OCI-LY7 (cell line): ENCODE results near the gene NTM. TPM values are rescaled to one million over a fixed set of nuclear protein-coding genes. Genes with fewer than 3 reads are reported as not detected.

Source experiments
- BruUV-seq: library from RNA; stranded (reverse); fragments of 400-500 nt; replicated peaks from 2 replicates; lab custom pipeline; 2021; lab: Mats Ljungman, UMichigan
- CTCF ChIA-PET: fragments of 300-600 bp; sonication (Branson Sonifier 250); formaldehyde crosslinking; loops from one replicate; lab custom pipeline; 2022; ENCODE audit warnings: antibody characterized with exemption; ENCODE audit not compliant: unreplicated experiment; lab: Charles Lee
- POLR2A ChIA-PET: fragments of 300-600 bp; sonication (Branson Sonifier 250); formaldehyde crosslinking; loops from one replicate; lab custom pipeline; 2022; ENCODE audit warnings: antibody characterized with exemption; lab: Charles Lee
- DNase-seq: peaks from one replicate; pipeline ENCODE4 v3.0.0-alpha.2; 2015; ENCODE audit warnings: low spot score
- H2AFZ ChIP-seq: fragments of 200-600 bp; sonication (generic), shearing (Covaris generic); 2 replicates; pipeline ENCODE4 v1.6.1; 2014; ENCODE audit warnings: mild to moderate bottlenecking, antibody characterized with exemption, low read length, moderate library complexity
- H3K27ac ChIP-seq: fragments of 200-600 bp; sonication (generic); 2 replicates; pipeline ENCODE4 v1.5.1; 2014; ENCODE audit warnings: mixed run types, low read depth, mild to moderate bottlenecking, moderate library complexity, low read length, inconsistent platforms; ENCODE audit not compliant: poor library complexity, severe bottlenecking
- H3K36me3 ChIP-seq: fragments of 200-600 bp; sonication (generic); 2 replicates; pipeline ENCODE4 v1.6.1; 2014; ENCODE audit warnings: mild to moderate bottlenecking, antibody characterized with exemption, low read length, moderate library complexity, mixed read lengths; ENCODE audit not compliant: insufficient read depth
- H3K4me1 ChIP-seq: fragments of 200-600 bp; sonication (generic); 2 replicates; pipeline ENCODE4 v1.5.1; 2014; ENCODE audit warnings: mild to moderate bottlenecking, low read length; ENCODE audit not compliant: insufficient read depth, poor library complexity, severe bottlenecking
- H3K4me2 ChIP-seq: fragments of 200-600 bp; sonication (generic); 2 replicates; pipeline ENCODE4 v1.6.1; 2014; ENCODE audit warnings: mild to moderate bottlenecking, low read length
- H3K4me3 ChIP-seq: fragments of 200-600 bp; sonication (generic); 2 replicates; pipeline ENCODE4 v1.5.1; 2014; ENCODE audit warnings: mild to moderate bottlenecking, low read depth, low read length; ENCODE audit not compliant: poor library complexity, severe bottlenecking
- H3K79me2 ChIP-seq: fragments of 200-600 bp; sonication (generic); 2 replicates; pipeline ENCODE4 v1.6.1; 2016; ENCODE audit warnings: low read depth, mild to moderate bottlenecking, low read length, moderate library complexity, mixed read lengths; ENCODE audit not compliant: insufficient read depth
- H3K9me2 ChIP-seq: fragments of 200-600 bp; sonication (generic); 2 replicates; pipeline ENCODE4 v1.6.1; 2016; ENCODE audit warnings: mild to moderate bottlenecking, low read length, mixed read lengths; ENCODE audit not compliant: insufficient read depth
- H3K9me3 ChIP-seq: fragments of 200-600 bp; sonication (generic); 2 replicates; pipeline ENCODE4 v1.6.1; 2014; ENCODE audit warnings: mild to moderate bottlenecking, mixed run types, low read length, mixed read lengths
- H4K20me1 ChIP-seq: fragments of 200-600 bp; sonication (generic); 2 replicates; pipeline ENCODE4 v1.6.1; 2014; ENCODE audit warnings: mild to moderate bottlenecking, antibody characterized with exemption, low read length, moderate library complexity, mixed read lengths; ENCODE audit not compliant: insufficient read depth
- CTCF ChIP-seq: fragments of 200-600 bp; sonication (generic); conservative IDR thresholded peaks from 2 replicates; pipeline ENCODE4 v1.5.1; 2014; ENCODE audit warnings: mild to moderate bottlenecking, antibody characterized with exemption, low read length, moderate library complexity, mixed read lengths
- EZH2phosphoT487 ChIP-seq: fragments of 200-600 bp; sonication (generic); IDR thresholded peaks from 2 replicates; pipeline ENCODE4 v1.6.1; 2018; ENCODE audit warnings: low read depth, borderline replicate concordance, mild to moderate bottlenecking, mixed run types, antibody characterized with exemption, low read length, moderate library complexity, mixed read lengths
- intact Hi-C: fragments of 100-400 bp; cut with micrococcal nuclease; formaldehyde crosslinking; loops from one replicate; pipeline ENCODE4 v1.10.0; 2022; ENCODE audit not compliant: unreplicated experiment
- total RNA-seq, 2 experiments: library from RNA; depleted of rRNA in 1 of 2; stranded (reverse); fragments of >200 nt in 1 of 2; shearing (Covaris generic) in 1 of 2; gene quantifications; 2 replicates each; pipeline ENCODE4 v1.2.3, GENCODE V29; 2014 to 2022

The NTM gene
- total RNA-seq, 2 experiments from 2014 or later = not detected

- Histone ChIP-seq H3K4me1 (no peaks in the 10 kb centered on the region), H3K4me2 (no peak overlapping the region), H3K9me3 (no peaks in the 10 kb centered on the region), H3K4me3 (no peak overlapping the region), H4K20me1 (no peaks in the 10 kb centered on the region), H3K9me2 (no peaks in the 10 kb centered on the region), H3K36me3 (no peaks in the 10 kb centered on the region), H3K27ac (no peak overlapping the region), H3K79me2 (no peaks in the 10 kb centered on the region), H2AFZ (no peak overlapping the region)
- ChIA-PET CTCF (no interaction called here), POLR2A (interaction anchor here (1.1 kb wide), 1 partner anchor 19 kb away, joined by 3 read pairs; no protein-coding TSS in a partner anchor)
- BruUV-seq = no TSS peak
- no peak for DNase-seq
- intact Hi-C loops = no loop called here
- TF ChIP-seq CTCF (no peak), EZH2phosphoT487 (no peak)
Measured at GRCh38 chr11:131465746-131466145, 95.3 kb downstream of the NTM start.

- intact Hi-C loops = no loop called here
- H3K27ac ChIP-seq = no peak overlapping the region
- H4K20me1 ChIP-seq = no peaks in the 10 kb centered on the region
- TF ChIP-seq EZH2phosphoT487 (no peak), CTCF (no peak)
- no peak overlapping the region for H3K4me2 ChIP-seq
- no peak overlapping the region for H3K4me3 ChIP-seq
- BruUV-seq = no TSS peak
- no peak for DNase-seq
- ChIA-PET POLR2A (no interaction called here), CTCF (no interaction called here)
- no peaks in the 10 kb centered on the region for H3K9me2 ChIP-seq
- H3K79me2 ChIP-seq = no peaks in the 10 kb centered on the region
- no peaks in the 10 kb centered on the region for H3K9me3 ChIP-seq
- no peaks in the 10 kb centered on the region for H3K4me1 ChIP-seq
- no peaks in the 10 kb centered on the region for H3K36me3 ChIP-seq
- H2AFZ ChIP-seq = no peak overlapping the region
Measured at GRCh38 chr11:131467645-131468394, 97.4 kb downstream of the NTM start.

- CTCF ChIA-PET = no interaction called here
- intact Hi-C loops = no loop called here
Measured at GRCh38 chr11:131468565-131468964, 98.2 kb downstream of the NTM start.

More at GRCh38 chr11:131468565-131468964, 98.2 kb downstream of the NTM start:
- no peak overlapping the region for H3K27ac ChIP-seq
- no peaks in the 10 kb centered on the region for H3K4me1 ChIP-seq
- H3K4me2 ChIP-seq = no peak overlapping the region
- no peak overlapping the region for H2AFZ ChIP-seq
- no TSS peak for BruUV-seq
- TF ChIP-seq EZH2phosphoT487 = no peak
- no peak for TF ChIP-seq CTCF
- H3K36me3 ChIP-seq = no peaks in the 10 kb centered on the region
- POLR2A ChIA-PET = no interaction called here
- H3K9me2 ChIP-seq = no peaks in the 10 kb centered on the region
- no peak for DNase-seq
- no peaks in the 10 kb centered on the region for H4K20me1 ChIP-seq
- no peaks in the 10 kb centered on the region for H3K9me3 ChIP-seq
- no peak overlapping the region for H3K4me3 ChIP-seq
- no peaks in the 10 kb centered on the region for H3K79me2 ChIP-seq
